Epidermal melanocyte (primary cell): Measurements from ENCODE around the gene EEIG1.

ENCODE experiments used
- DNase-seq: peaks from one replicate; pipeline ENCODE4 v3.0.0; 2011; ENCODE audit warnings: low spot score; ENCODE audit not compliant: insufficient read length

The EEIG1 gene

GRCh38 chr9:127975376-127976315 is 5.1 kb downstream of the EEIG1 start:
- no peak for DNase-seq

GRCh38 chr9:127974769-127975261 is 6.0 kb downstream of the EEIG1 start:
- DNase-seq: no peak

- no peak for DNase-seq
Observed at GRCh38 chr9:127974001-127974768, 6.6 kb downstream of the EEIG1 start.

- DNase-seq: no peak
Observed at GRCh38 chr9:127973169-127974000, 7.4 kb downstream of the EEIG1 start.

- DNase-seq: no peak
Observed at GRCh38 chr9:127972236-127972871, 8.4 kb downstream of the EEIG1 start.

- DNase-seq: no peak
Observed at GRCh38 chr9:127971357-127972235, 9.2 kb downstream of the EEIG1 start.

- DNase-seq: no peak
Observed at GRCh38 chr9:127970401-127971313, 10.1 kb downstream of the EEIG1 start.

GRCh38 chr9:127968700-127969383 is 11.9 kb downstream of the EEIG1 start:
- DNase-seq: no peak

- DNase-seq: no peak
Observed at GRCh38 chr9:127968042-127968441, 12.7 kb downstream of the EEIG1 start.

GRCh38 chr9:127967151-127967809 is 13.5 kb downstream of the EEIG1 start:
- no peak for DNase-seq

GRCh38 chr9:127966416-127967150 is 14.2 kb downstream of the EEIG1 start:
- DNase-seq: no peak

GRCh38 chr9:127965953-127966352 is 14.8 kb downstream of the EEIG1 start:
- no peak for DNase-seq

GRCh38 chr9:127963359-127964064 is 17.3 kb downstream of the EEIG1 start:
- no peak for DNase-seq

GRCh38 chr9:127963041-127963358 is 17.8 kb downstream of the EEIG1 start:
- DNase-seq: no peak

- no peak for DNase-seq
Observed at GRCh38 chr9:127962278-127962677, 18.5 kb downstream of the EEIG1 start.

GRCh38 chr9:127961613-127962155 is 19.1 kb downstream of the EEIG1 start:
- no peak for DNase-seq
